HepG2 (cell line): Measurements from ENCODE around the gene CCDC57. TPM values are rescaled to one million over a fixed set of nuclear protein-coding genes. Genes with fewer than 3 reads are reported as not detected.

Experiments used
- HHEX ChIP-seq: IDR thresholded peaks from 2 replicates; pipeline ENCODE4 v1.6.1; 2016; ENCODE audit warnings: control low read depth
- SMAD1 ChIP-seq: sonication (generic); formaldehyde crosslinking; IDR thresholded peaks from 2 replicates; pipeline ENCODE4 v1.4.0; 2020; ENCODE audit warnings: missing genetic modification reagents, low read depth, mild to moderate bottlenecking, borderline replicate concordance
- THAP11 ChIP-seq: IDR thresholded peaks from 2 replicates; pipeline ENCODE4 v1.6.1; 2016; ENCODE audit warnings: missing biosample characterization, missing genetic modification reagents
- ZBTB26 ChIP-seq: IDR thresholded peaks from 2 replicates; pipeline ENCODE4 v1.6.1; 2016; ENCODE audit warnings: missing compliant biosample characterization, missing genetic modification reagents, borderline replicate concordance
- ZKSCAN1 ChIP-seq: fragments of 150-350 bp; IDR thresholded peaks from 2 replicates; pipeline ENCODE4 v1.6.1; 2014; ENCODE audit warnings: low read length
- ZNF136 ChIP-seq: sonication (generic); formaldehyde crosslinking; IDR thresholded peaks from 2 replicates; pipeline ENCODE4 v1.8.1; 2022; ENCODE audit warnings: low read depth, mild to moderate bottlenecking, moderate library complexity, missing genetic modification reagents
- ZNF335 ChIP-seq: sonication (generic); formaldehyde crosslinking; IDR thresholded peaks from 2 replicates; pipeline ENCODE4 v1.4.0; 2020; ENCODE audit warnings: missing genetic modification reagents
- ZNF496 ChIP-seq: sonication (generic); formaldehyde crosslinking; IDR thresholded peaks from 2 replicates; pipeline ENCODE4 v1.8.1; 2023; ENCODE audit warnings: mild to moderate bottlenecking, moderate library complexity, missing genetic modification reagents; ENCODE audit not compliant: insufficient replicate concordance
- ZNF567 ChIP-seq: sonication (generic); formaldehyde crosslinking; IDR thresholded peaks from 2 replicates; pipeline ENCODE4 v1.8.1; 2023; ENCODE audit warnings: mild to moderate bottlenecking, missing genetic modification reagents, borderline replicate concordance
- ZNF7 ChIP-seq: IDR thresholded peaks from 2 replicates; pipeline ENCODE4 v1.6.1; 2016; ENCODE audit warnings: missing biosample characterization, missing genetic modification reagents
- ZNF768 ChIP-seq: sonication (generic); formaldehyde crosslinking; IDR thresholded peaks from 2 replicates; pipeline ENCODE4 v1.4.0; 2020; ENCODE audit warnings: missing genetic modification reagents
- polyA plus RNA-seq, 8 experiments: library from polyadenylated mRNA; depleted of rRNA in 3 of 8; stranded (reverse) in 7 of 8; unstranded in 1 of 8; fragments of >200 nt; fragmentation: Illumina TruSeq in 4 of 8; extraction: Trizol in 4 of 8; gene quantifications; 2 replicates each; pipeline versions ENCODE4 v1.2.1 to v1.2.3, GENCODE V29; 2011 to 2016; ENCODE audit warnings: low read depth in 4 of 8, missing spikeins in 1 of 8, mixed read lengths in 1 of 8; ENCODE audit not compliant: insufficient read depth in 1 of 8
- total RNA-seq, 5 experiments: library from RNA; depleted of rRNA; stranded (reverse); fragments of >200 nt; fragmentation: Illumina TruSeq; extraction: Trizol; gene quantifications; 2 replicates each; pipeline ENCODE4 v1.2.3, GENCODE V29; 2016; ENCODE audit warnings: low read depth in 1 of 5
- TF ChIP-seq, protein P1 (sequence below): sonication (generic); formaldehyde crosslinking; IDR thresholded peaks from 2 replicates; pipeline ENCODE4 v1.4.0; 2020; ENCODE audit warnings: low read depth, missing genetic modification reagents
- TF ChIP-seq, protein P2 (sequence below): sonication (generic); formaldehyde crosslinking; IDR thresholded peaks from 2 replicates; pipeline ENCODE4 v1.9.0; 2022; ENCODE audit warnings: low read depth, missing genetic modification reagents
- TF ChIP-seq, protein P3 (sequence below): sonication (generic); formaldehyde crosslinking; IDR thresholded peaks from 2 replicates; pipeline ENCODE4 v1.4.0; 2020; ENCODE audit warnings: mild to moderate bottlenecking, missing genetic modification reagents
- TF ChIP-seq, protein P4 (sequence below), 2 experiments: sonication (generic) in 1 of 2; formaldehyde crosslinking in 1 of 2; IDR thresholded peaks; 2 replicates each; pipeline versions ENCODE4 v1.6.1 to v1.9.0; 2014 to 2022; ENCODE audit warnings: antibody characterized with exemption in 1 of 2, borderline replicate concordance in 1 of 2, inconsistent platforms in 1 of 2, low read depth in 1 of 2, missing genetic modification reagents in 1 of 2

The CCDC57 gene
- total and polyA plus RNA-seq, 2 of the 13 experiments (the other 11 are each of a cell fraction or from before 2014, with no cell fraction given): 59.3 to 59.9 TPM

DNA sequence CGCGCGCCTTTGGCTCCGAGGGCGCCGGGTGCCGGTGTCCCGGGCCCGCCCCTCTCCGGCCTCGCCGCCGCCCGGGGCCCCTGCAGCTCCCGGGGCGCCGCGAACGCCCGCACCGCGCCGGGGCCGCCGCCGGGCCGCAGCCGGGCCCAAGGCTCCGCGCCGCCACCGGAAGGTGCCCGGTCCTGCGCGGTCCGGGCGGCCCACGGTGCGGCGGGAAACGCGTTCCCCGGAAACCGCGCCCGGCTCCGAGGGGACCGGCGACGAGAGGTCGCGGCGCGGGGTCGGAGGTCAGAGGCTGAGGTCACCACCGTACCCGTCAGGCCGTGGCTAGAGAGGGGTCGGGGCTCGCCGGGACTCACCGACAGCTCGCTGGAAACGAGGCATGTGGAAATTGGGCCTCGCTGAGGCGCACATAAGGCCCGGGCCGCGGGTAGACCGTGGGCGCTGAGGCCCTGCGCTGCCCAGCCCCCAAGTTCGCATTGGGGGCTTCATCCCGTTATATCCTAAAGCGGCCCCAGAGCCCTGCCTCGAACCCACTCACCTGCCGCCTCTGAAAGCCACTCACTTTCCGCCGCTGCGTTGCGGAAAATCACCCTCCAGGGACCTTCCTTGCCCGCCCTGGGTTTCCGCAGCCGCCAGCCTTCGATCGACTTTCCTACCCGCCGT is 146.9 kb downstream of the CCDC57 start, which contains the start of gene DUS1L (continued):
- TF ChIP-seq, protein P1, sequence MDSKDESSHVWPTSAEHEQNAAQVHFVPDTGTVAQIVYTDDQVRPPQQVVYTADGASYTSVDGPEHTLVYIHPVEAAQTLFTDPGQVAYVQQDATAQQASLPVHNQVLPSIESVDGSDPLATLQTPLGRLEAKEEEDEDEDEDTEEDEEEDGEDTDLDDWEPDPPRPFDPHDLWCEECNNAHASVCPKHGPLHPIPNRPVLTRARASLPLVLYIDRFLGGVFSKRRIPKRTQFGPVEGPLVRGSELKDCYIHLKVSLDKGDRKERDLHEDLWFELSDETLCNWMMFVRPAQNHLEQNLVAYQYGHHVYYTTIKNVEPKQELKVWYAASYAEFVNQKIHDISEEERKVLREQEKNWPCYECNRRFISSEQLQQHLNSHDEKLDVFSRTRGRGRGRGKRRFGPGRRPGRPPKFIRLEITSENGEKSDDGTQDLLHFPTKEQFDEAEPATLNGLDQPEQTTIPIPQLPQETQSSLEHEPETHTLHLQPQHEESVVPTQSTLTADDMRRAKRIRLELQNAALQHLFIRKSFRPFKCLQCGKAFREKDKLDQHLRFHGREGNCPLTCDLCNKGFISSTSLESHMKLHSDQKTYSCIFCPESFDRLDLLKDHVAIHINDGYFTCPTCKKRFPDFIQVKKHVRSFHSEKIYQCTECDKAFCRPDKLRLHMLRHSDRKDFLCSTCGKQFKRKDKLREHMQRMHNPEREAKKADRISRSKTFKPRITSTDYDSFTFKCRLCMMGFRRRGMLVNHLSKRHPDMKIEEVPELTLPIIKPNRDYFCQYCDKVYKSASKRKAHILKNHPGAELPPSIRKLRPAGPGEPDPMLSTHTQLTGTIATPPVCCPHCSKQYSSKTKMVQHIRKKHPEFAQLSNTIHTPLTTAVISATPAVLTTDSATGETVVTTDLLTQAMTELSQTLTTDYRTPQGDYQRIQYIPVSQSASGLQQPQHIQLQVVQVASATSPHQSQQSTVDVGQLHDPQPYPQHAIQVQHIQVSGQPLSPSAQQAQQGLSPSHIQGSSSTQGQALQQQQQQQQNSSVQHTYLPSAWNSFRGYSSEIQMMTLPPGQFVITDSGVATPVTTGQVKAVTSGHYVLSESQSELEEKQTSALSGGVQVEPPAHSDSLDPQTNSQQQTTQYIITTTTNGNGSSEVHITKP: 0 out of 2 replicates have a peak, but pooled peaks have one; percentile 44
- TF ChIP-seq, protein P2, sequence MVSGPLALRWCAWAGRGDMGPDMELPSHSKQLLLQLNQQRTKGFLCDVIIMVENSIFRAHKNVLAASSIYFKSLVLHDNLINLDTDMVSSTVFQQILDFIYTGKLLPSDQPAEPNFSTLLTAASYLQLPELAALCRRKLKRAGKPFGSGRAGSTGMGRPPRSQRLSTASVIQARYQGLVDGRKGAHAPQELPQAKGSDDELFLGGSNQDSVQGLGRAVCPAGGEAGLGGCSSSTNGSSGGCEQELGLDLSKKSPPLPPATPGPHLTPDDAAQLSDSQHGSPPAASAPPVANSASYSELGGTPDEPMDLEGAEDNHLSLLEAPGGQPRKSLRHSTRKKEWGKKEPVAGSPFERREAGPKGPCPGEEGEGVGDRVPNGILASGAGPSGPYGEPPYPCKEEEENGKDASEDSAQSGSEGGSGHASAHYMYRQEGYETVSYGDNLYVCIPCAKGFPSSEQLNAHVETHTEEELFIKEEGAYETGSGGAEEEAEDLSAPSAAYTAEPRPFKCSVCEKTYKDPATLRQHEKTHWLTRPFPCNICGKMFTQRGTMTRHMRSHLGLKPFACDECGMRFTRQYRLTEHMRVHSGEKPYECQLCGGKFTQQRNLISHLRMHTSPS (CRISPR knock-in tag): peak; percentile 49; the same call in 1 of the 2 replicates
- TF ChIP-seq THAP11 (CRISPR knock-in tag): peak; percentile 95
- TF ChIP-seq ZNF496 (CRISPR knock-in tag): no peak
- no peak for TF ChIP-seq ZKSCAN1
- peak; percentile 91 for TF ChIP-seq ZNF768
- TF ChIP-seq HHEX (CRISPR knock-in tag): no peak
- TF ChIP-seq, protein P3, sequence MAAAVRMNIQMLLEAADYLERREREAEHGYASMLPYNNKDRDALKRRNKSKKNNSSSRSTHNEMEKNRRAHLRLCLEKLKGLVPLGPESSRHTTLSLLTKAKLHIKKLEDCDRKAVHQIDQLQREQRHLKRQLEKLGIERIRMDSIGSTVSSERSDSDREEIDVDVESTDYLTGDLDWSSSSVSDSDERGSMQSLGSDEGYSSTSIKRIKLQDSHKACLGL (CRISPR knock-in tag): peak; percentile 85
- TF ChIP-seq ZBTB26 (CRISPR knock-in tag): peak; percentile 76; the same call in 1 of the 2 replicates
- TF ChIP-seq ZNF136 (CRISPR knock-in tag): no peak
- TF ChIP-seq ZNF7 (CRISPR knock-in tag): peak; percentile 42; the same call in 1 of the 2 replicates
- peak; percentile 55; the same call in 1 of the 2 replicates for TF ChIP-seq SMAD1 (CRISPR knock-in tag)
- peak; percentile 89; the same call in 1 of the 2 replicates for TF ChIP-seq ZNF567 (CRISPR knock-in tag)
- 0 out of 2 replicates have a peak, but pooled peaks have one; percentile 35 for TF ChIP-seq ZNF335 (CRISPR knock-in tag)
- TF ChIP-seq, protein P4, sequence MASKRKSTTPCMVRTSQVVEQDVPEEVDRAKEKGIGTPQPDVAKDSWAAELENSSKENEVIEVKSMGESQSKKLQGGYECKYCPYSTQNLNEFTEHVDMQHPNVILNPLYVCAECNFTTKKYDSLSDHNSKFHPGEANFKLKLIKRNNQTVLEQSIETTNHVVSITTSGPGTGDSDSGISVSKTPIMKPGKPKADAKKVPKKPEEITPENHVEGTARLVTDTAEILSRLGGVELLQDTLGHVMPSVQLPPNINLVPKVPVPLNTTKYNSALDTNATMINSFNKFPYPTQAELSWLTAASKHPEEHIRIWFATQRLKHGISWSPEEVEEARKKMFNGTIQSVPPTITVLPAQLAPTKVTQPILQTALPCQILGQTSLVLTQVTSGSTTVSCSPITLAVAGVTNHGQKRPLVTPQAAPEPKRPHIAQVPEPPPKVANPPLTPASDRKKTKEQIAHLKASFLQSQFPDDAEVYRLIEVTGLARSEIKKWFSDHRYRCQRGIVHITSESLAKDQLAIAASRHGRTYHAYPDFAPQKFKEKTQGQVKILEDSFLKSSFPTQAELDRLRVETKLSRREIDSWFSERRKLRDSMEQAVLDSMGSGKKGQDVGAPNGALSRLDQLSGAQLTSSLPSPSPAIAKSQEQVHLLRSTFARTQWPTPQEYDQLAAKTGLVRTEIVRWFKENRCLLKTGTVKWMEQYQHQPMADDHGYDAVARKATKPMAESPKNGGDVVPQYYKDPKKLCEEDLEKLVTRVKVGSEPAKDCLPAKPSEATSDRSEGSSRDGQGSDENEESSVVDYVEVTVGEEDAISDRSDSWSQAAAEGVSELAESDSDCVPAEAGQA (IDR thresholded peaks at IDR 0.05; ENCODE audit: low read depth): peak; percentile 92
- TF ChIP-seq, protein P4 (CRISPR knock-in tag; IDR thresholded peaks at IDR 0.05; ENCODE audit: borderline replicate concordance): no peak
